Colonic mucosa (tissue), 4 donors: ENCODE data around the gene MCRIP2. TPM values are rescaled to one million over a fixed set of nuclear protein-coding genes. Genes with fewer than 3 reads are reported as not detected.
"Not testable (repeated sequence)": the region's sequence is repeated elsewhere in the genome, so short reads cannot be mapped to it uniquely, and the experiment has no call there.

Source experiments
- DNase-seq: peaks from one replicate; pipeline ENCODE4 v3.0.0-alpha.2; 2020
- H3K27ac ChIP-seq: fragments of 200-600 bp; one replicate; pipeline ENCODE4 v1.8.0; 2021
- H3K27me3 ChIP-seq: fragments of 200-600 bp; one replicate; pipeline ENCODE4 v1.8.0; 2021
- H3K36me3 ChIP-seq: fragments of 200-600 bp; one replicate; pipeline ENCODE4 v1.8.0; 2021
- H3K4me1 ChIP-seq: fragments of 200-600 bp; one replicate; pipeline ENCODE4 v1.8.0; 2021; ENCODE audit warnings: mild to moderate bottlenecking
- H3K4me3 ChIP-seq: fragments of 200-600 bp; one replicate; pipeline ENCODE4 v1.8.0; 2021
- H3K9ac ChIP-seq, 2 donors: one replicate each; pipeline ENCODE4 v1.7.0; 2013; ENCODE audit warnings: control low read depth in 2 of 2, low read depth in 2 of 2, low read length in 2 of 2
- H3K9me3 ChIP-seq: fragments of 200-600 bp; one replicate; pipeline ENCODE4 v1.8.0; 2021
- CTCF ChIP-seq: fragments of 200-600 bp; IDR thresholded peaks from one replicate; pipeline ENCODE4 v1.8.0; 2022; ENCODE audit warnings: antibody characterized with exemption, mild to moderate bottlenecking
- intact Hi-C: fragments of 100-400 bp; cut with DNase I; formaldehyde crosslinking; loops from one replicate; pipeline ENCODE4 v1.14.1; 2022
- total RNA-seq, 2 donors: library from RNA; stranded (reverse); fragmentation: NEBNext Ultra II Directional in 1 of 2; extraction: Animal tissue kit (Norgen Biotek cat#: 25700) in 1 of 2; gene quantifications; one replicate each; pipeline ENCODE4 v1.2.1, GENCODE V29; 2021
- donor health status: healthy.
- donor health status: DM: no; HTN: no; CAD: no.
- donor health status: DM: no; HTN: no; CAD: no.

MCRIP2 gene
- total RNA-seq, 2 donors from 2014 or later: 132 to 158 TPM

DNA sequence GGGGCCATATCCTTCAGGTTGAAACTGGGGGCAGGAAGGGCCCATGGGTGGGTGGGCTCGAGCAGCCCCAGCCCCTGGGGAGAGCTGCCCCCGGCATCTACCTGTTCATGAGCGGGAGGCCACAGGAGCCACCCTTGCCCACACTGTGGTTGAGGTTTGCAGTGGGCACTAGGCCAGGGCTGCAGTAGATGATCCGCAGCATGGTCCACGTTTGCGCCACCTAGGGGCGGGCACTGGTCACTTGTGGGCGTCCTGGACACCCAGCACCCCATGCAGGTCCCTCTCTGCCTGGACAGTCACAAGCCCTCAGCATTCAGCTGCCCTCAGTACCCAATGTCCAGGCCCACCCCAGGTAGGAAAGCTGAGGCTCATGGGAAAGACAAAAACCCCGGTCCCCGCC lies 44.3 kb downstream of the MCRIP2 start:
- Histone ChIP-seq H3K9me3 (no peaks in the 10 kb centered on the region), H3K36me3 (peaks cover 6% of the 10 kb centered on the region), H3K4me3 (no peak overlapping the region), H3K9ac (no peak overlapping the region), H3K27ac (no peak overlapping the region), H3K4me1 (peaks cover 41% of the 10 kb centered on the region), H3K27me3 (no peaks in the 10 kb centered on the region)
- DNase-seq: peak; percentile 70
- intact Hi-C loops: no loop called here
- TF ChIP-seq CTCF: peak; percentile 44

GRCh38 chr16:686459-687260 lies 45.0 kb downstream of the MCRIP2 start:
- intact Hi-C loops: no loop called here
- Histone ChIP-seq H3K4me3 (no peak overlapping the region), H3K4me1 (peaks cover 34% of the 10 kb centered on the region), H3K9ac (no peak overlapping the region), H3K9me3 (no peaks in the 10 kb centered on the region), H3K27me3 (no peaks in the 10 kb centered on the region), H3K36me3 (peaks cover 6% of the 10 kb centered on the region), H3K27ac (no peak overlapping the region)
- no peak for DNase-seq
- no peak for TF ChIP-seq CTCF

GRCh38 chr16:687499-687898 lies 45.9 kb downstream of the MCRIP2 start:
- no peaks in the 10 kb centered on the region for H3K9me3 ChIP-seq
- H3K4me1 ChIP-seq: peaks cover 26% of the 10 kb centered on the region
- intact Hi-C loops: no loop called here
- no peak overlapping the region for H3K27ac ChIP-seq
- no peak for TF ChIP-seq CTCF
- H3K4me3 ChIP-seq: no peak overlapping the region
- H3K27me3 ChIP-seq: peaks cover 3% of the 10 kb centered on the region
- no peak overlapping the region for H3K9ac ChIP-seq
- H3K36me3 ChIP-seq: peaks cover 4% of the 10 kb centered on the region
- DNase-seq: no peak

DNA sequence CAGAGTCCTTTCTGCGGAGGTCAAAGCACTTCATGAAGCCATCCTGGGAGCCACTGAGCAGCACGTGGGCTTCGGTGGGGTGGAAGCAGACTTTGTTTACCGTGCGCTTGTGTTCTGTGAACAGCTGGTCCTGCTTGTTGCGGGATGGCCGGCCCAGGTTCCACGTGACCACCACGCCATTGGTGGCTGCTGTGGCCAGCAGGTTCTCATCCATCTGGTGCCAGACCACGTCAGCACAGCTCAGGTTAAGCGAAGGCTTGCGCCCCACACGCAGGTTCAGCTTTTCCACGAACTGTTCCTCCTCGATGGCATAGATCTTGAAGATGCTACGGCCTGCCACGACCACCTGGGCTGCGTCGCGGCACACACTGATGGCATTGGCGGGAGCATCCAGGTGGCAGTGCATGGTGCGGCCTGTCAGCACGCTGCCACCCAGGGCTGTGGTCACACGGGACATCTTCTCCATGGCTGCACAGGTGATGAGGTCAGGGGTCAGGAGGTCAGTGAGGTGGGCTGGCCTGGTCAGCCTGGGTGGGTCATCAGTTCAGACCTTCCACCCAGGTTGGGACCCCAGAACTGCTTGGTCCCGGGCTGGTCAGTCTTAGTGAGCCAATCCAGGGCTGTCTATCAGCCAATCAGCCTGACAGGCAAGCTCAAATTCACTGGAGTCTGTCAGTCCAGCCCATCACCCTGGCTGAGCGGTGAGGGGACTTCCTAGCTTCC lies 47.7 kb downstream of the MCRIP2 start:
- H3K27me3 ChIP-seq: peaks cover 17% of the 10 kb centered on the region
- peak overlapping the region; percentile 79 to 89 for H3K9ac ChIP-seq
- no peak for TF ChIP-seq CTCF
- H3K4me3 ChIP-seq: peak overlapping the region; percentile 75
- no peak overlapping the region for H3K27ac ChIP-seq
- H3K4me1 ChIP-seq: peaks cover 20% of the 10 kb centered on the region
- no peak for DNase-seq
- intact Hi-C loops: no loop called here
- H3K36me3 ChIP-seq: no peaks in the 10 kb centered on the region
- H3K9me3 ChIP-seq: no peaks in the 10 kb centered on the region

GRCh38 chr16:691242-691641 lies 49.6 kb downstream of the MCRIP2 start:
- peaks cover 23% of the 10 kb centered on the region for H3K27me3 ChIP-seq
- intact Hi-C loops, H3K9ac ChIP-seq, DNase-seq, H3K9me3 ChIP-seq, H3K36me3 ChIP-seq, H3K27ac ChIP-seq, H3K4me3 ChIP-seq: not testable (repeated sequence)
- peaks cover 18% of the 10 kb centered on the region for H3K4me1 ChIP-seq
